Spleen (tissue), 7 donors: Measurements from ENCODE around the gene ETHE1.

Experiments used
- CTCF ChIP-seq, 11 experiments: fragments of 200-600 bp in 7 of 11; fragments of 450-650 bp in 4 of 11; sonication (generic) in 4 of 11; IDR thresholded peaks in 8 of 11; conservative IDR thresholded peaks in 3 of 11; 1 replicate in 7 of 11; 2 replicates in 4 of 11; pipeline versions ENCODE4 v1.4.0 to v1.8.0; 2016 to 2021; ENCODE audit warnings: antibody characterized with exemption in 11 of 11, inconsistent platforms in 4 of 11, mild to moderate bottlenecking in 1 of 11
- POLR2A ChIP-seq, 3 donors: fragments of 450-650 bp; IDR thresholded peaks; one replicate each; pipeline ENCODE4 v1.5.1; 2017; ENCODE audit warnings: antibody characterized with exemption in 3 of 3, mild to moderate bottlenecking in 1 of 3
- donor health status: DM: no; HTN: no; CAD: no; lungs with moderate emphysema.
- donor health status: DM: no; HTN: no; CAD: no.
- donor health status: DM: no; HTN: no; CAD: no.

- TF ChIP-seq POLR2A (IDR thresholded peaks at IDR 0.05) (no peak), CTCF (IDR thresholded peaks at IDR 0.05 in 8 of 11, conservative IDR thresholded peaks at IDR 0.05 in 3 of 11) (no peak)
These were observed 47.8 kb downstream of the ETHE1 start for GRCh38 chr19:43479226-43479625.
